Measurements from ENCODE around the gene C15orf39. TPM values are rescaled to one million over a fixed set of nuclear protein-coding genes. Genes with fewer than 3 reads are reported as not detected.
"Not testable (repeated sequence)": the region's sequence is repeated elsewhere in the genome, so short reads cannot be mapped to it uniquely, and the experiment has no call there.

The C15orf39 gene
- total RNA-seq, 1 experiment from 2014 or later = 13.3 TPM

DNA sequence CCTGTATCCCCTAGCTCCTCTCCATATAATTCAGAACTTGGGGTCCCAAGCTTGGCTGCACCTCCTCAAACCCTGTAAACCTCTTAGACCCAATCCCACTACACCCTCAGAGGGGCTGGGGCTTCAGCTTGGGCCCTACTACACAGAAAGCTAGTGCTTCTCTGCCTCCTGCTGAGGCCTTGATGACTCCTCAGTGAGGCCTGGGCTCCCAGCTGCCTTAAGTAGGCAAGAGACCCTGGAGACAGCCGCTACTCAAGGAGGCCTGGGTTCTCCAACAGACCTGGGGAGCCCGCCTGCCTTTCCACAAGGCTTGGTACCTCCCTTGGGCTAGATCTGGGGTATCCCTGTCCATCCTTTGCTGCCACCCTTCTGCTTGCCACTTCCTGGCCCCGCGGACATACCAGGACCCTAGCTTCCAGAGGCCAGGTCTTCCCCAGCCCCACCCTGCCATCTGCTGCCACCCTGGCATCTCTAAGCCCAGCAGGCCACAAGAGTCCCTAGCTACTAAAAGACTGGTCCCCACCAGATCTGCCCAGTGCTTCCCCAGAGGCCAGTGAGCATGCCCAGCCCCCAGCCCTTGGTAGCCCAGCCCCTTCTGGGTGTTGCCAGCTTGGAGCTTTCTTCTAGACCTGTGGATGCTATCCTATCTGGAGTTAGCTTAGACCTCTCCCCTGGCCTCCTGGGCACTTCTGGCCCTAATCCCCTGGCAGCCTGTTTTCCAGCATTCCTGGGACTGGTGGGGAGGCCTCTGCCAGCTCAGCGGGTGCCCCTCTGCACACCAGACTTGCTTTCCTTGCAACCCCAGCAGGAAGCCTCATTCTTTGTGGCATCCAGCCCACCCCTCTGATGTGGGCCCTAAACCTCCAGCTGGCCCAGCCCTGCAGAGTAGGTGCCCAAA is 13.7 kb downstream of the C15orf39 start:
- Mint-ChIP-seq H3K27ac (ENCODE audit: low read depth, unreplicated experiment) (no peak overlapping the region), H3K4me1 (ENCODE audit: insufficient read depth, unreplicated experiment) (no peaks in the 10 kb centered on the region), H3K4me3 (ENCODE audit: unreplicated experiment) (no peak overlapping the region), H3K9me3 (ENCODE audit: unreplicated experiment) (no peaks in the 10 kb centered on the region), H3K36me3 (ENCODE audit: insufficient read depth, unreplicated experiment) (peaks cover 11% of the 10 kb centered on the region), H3K27me3 (ENCODE audit: insufficient read depth, unreplicated experiment) (no peaks in the 10 kb centered on the region)
- ChIA-PET POLR2A (interaction anchor here (1.4 kb wide), 1 partner anchor 14 kb away, joined by 3 read pairs; the partner anchor contains the start of gene C15orf39), CTCF (interaction anchor here (0.6 to 2.6 kb wide), 4 partner anchors 9 to 444 kb away, joined by 3 to 7 read pairs (median 5); no protein-coding TSS in a partner anchor)
- intact Hi-C loops (cut with micrococcal nuclease) = no loop called here
- no peak for DNase-seq (ENCODE audit: unreplicated experiment)
- BruUV-seq (replicated peaks) = no TSS peak
- no peak for TF ChIP-seq CTCF (IDR thresholded peaks at IDR 0.05; ENCODE audit: unreplicated experiment)

- Mint-ChIP-seq H3K27me3 (ENCODE audit: insufficient read depth, unreplicated experiment) (no peaks in the 10 kb centered on the region), H3K27ac (ENCODE audit: low read depth, unreplicated experiment) (no peak overlapping the region), H3K9me3 (ENCODE audit: unreplicated experiment) (no peaks in the 10 kb centered on the region), H3K36me3 (ENCODE audit: insufficient read depth, unreplicated experiment) (peaks cover 9% of the 10 kb centered on the region), H3K4me1 (ENCODE audit: insufficient read depth, unreplicated experiment) (no peaks in the 10 kb centered on the region), H3K4me3 (ENCODE audit: unreplicated experiment) (no peak overlapping the region)
- CTCF ChIA-PET = interaction anchor here (0.7 kb wide), 1 partner anchor 180 kb away, joined by 3 read pairs; no protein-coding TSS in a partner anchor
- no peak for DNase-seq (ENCODE audit: unreplicated experiment)
- POLR2A ChIA-PET = interaction anchor here (0.7 kb wide), 1 partner anchor 11 kb away, joined by 4 read pairs; no protein-coding TSS in a partner anchor
- TF ChIP-seq CTCF (IDR thresholded peaks at IDR 0.05; ENCODE audit: unreplicated experiment) = no peak
- BruUV-seq (replicated peaks) = no TSS peak
- intact Hi-C loops (cut with micrococcal nuclease) = no loop called here
Observed at GRCh38 chr15:75217012-75217411, 15.3 kb downstream of the C15orf39 start.

GRCh38 chr15:75217574-75217973 is 15.9 kb downstream of the C15orf39 start:
- not testable (repeated sequence) for H3K27ac Mint-ChIP-seq (ENCODE audit: low read depth, unreplicated experiment)

GRCh38 chr15:75219507-75219929 is 17.8 kb downstream of the C15orf39 start:
- H3K9me3 Mint-ChIP-seq (ENCODE audit: unreplicated experiment); H3K36me3 Mint-ChIP-seq (ENCODE audit: insufficient read depth, unreplicated experiment); H3K27me3 Mint-ChIP-seq (ENCODE audit: insufficient read depth, unreplicated experiment); H3K4me1 Mint-ChIP-seq (ENCODE audit: insufficient read depth, unreplicated experiment); H3K4me3 Mint-ChIP-seq (ENCODE audit: unreplicated experiment); DNase-seq (ENCODE audit: unreplicated experiment); intact Hi-C loops (cut with micrococcal nuclease); POLR2A ChIA-PET; BruUV-seq (replicated peaks); H3K27ac Mint-ChIP-seq (ENCODE audit: low read depth, unreplicated experiment): not testable (repeated sequence)
- CTCF ChIA-PET = interaction anchor here (0.6 kb wide), 1 partner anchor 15 kb away, joined by 3 read pairs; no protein-coding TSS in a partner anchor

More at GRCh38 chr15:75217574-75217973, 15.9 kb downstream of the C15orf39 start:
- H3K36me3 Mint-ChIP-seq (ENCODE audit: insufficient read depth, unreplicated experiment); BruUV-seq (replicated peaks); H3K4me3 Mint-ChIP-seq (ENCODE audit: unreplicated experiment); intact Hi-C loops (cut with micrococcal nuclease); CTCF ChIA-PET; DNase-seq (ENCODE audit: unreplicated experiment); H3K4me1 Mint-ChIP-seq (ENCODE audit: insufficient read depth, unreplicated experiment); H3K27me3 Mint-ChIP-seq (ENCODE audit: insufficient read depth, unreplicated experiment); H3K9me3 Mint-ChIP-seq (ENCODE audit: unreplicated experiment): not testable (repeated sequence)
- POLR2A ChIA-PET = interaction anchor here (0.7 kb wide), 1 partner anchor 11 kb away, joined by 4 read pairs; no protein-coding TSS in a partner anchor

GRCh38 chr15:75223688-75224087 is 22.0 kb downstream of the C15orf39 start:
- no peak for TF ChIP-seq CTCF (IDR thresholded peaks at IDR 0.05; ENCODE audit: unreplicated experiment)
- no peaks in the 10 kb centered on the region for H3K4me1 Mint-ChIP-seq (ENCODE audit: insufficient read depth, unreplicated experiment)
- no peaks in the 10 kb centered on the region for H3K36me3 Mint-ChIP-seq (ENCODE audit: insufficient read depth, unreplicated experiment)
- no peak for DNase-seq (ENCODE audit: unreplicated experiment)
- BruUV-seq (replicated peaks) = no TSS peak
- peaks cover 35% of the 10 kb centered on the region for H3K27me3 Mint-ChIP-seq (ENCODE audit: insufficient read depth, unreplicated experiment)
- ChIA-PET CTCF (no interaction called here), POLR2A (no interaction called here)
- no peak overlapping the region for H3K27ac Mint-ChIP-seq (ENCODE audit: low read depth, unreplicated experiment)
- H3K9me3 Mint-ChIP-seq (ENCODE audit: unreplicated experiment) = no peaks in the 10 kb centered on the region
- H3K4me3 Mint-ChIP-seq (ENCODE audit: unreplicated experiment) = no peak overlapping the region
- intact Hi-C loops (cut with micrococcal nuclease) = no loop called here

Data from MCF 10A (cell line).